Fibroblast of mammary gland (primary cell): ENCODE data around the gene EXT2.

Experiments
- DNase-seq: peaks from one replicate; pipeline ENCODE4 v3.0.0-alpha.2; 2010; ENCODE audit warnings: low read depth
- H3K4me3 ChIP-seq: 2 replicates; pipeline ENCODE4 v1.5.1; 2011; ENCODE audit warnings: low read depth, mild to moderate bottlenecking, low read length, moderate library complexity; ENCODE audit not compliant: control insufficient read depth
- CTCF ChIP-seq: conservative IDR thresholded peaks from 2 replicates; pipeline ENCODE4 v1.5.1; 2011; ENCODE audit warnings: low read depth, low read length, inconsistent platforms; ENCODE audit not compliant: control insufficient read depth, insufficient read depth

The EXT2 gene

DNA sequence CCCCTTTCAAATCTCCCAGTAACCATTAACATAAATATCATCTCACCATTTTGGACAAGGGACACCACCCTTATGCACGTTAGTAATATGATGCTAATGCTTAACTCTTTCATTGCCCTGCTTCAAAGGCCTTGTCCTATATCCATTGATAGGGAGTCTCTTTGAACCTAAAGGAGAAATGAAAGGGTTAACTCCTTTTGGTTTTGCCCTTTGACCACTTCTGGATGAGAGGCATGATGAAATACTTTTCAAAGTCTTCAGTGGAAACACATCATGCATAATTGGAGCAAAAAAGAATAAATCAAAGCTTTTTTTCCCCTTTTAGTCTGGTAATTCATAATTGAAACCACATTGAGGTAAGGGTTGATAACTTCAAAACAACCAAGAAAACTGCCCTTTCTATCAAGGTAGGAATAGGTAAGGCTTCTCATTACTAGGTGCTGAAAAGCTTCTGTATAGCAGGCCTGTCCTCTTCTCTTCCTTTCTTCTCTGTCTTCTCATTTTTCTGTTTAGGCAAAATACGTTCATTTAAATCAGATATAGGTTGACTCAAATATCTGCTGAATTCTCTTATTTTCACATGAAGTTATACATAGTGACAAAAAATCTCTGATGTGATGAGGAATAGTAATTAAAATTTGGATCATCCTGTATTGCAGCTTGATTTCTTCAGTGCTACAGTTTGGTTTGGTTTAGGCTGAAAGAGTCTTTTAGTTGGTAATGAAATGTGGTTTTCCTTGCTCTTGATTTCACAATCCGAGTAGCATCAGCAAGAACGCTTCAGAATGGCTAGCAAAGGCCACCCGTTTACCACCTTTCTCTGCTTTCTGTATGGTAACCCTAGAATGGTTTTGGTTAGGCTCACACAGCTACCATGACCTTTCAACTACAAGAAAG, 94.8 kb downstream of the EXT2 start:
- peak; percentile 33 for DNase-seq
- no peak overlapping the region for H3K4me3 ChIP-seq
- TF ChIP-seq CTCF = no peak

DNA sequence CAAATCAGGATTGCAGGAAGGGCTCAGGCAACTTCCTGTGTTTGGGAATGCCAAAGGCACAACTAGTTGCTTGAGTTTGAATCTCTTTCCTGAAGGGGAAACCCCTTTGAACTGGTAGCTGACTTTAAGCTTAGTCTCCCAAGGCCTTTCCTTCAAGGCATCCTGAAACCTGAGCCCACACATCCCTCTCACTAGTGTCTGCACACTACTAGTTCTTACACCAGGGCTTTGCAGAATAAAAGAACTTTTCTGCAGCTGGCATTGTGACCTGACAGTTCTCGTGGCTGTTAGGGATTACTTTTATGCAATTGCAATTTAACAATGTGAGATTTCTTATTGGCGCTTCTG, 95.4 kb downstream of the EXT2 start:
- H3K4me3 ChIP-seq = no peak overlapping the region
- no peak for DNase-seq
- no peak for TF ChIP-seq CTCF

GRCh38 chr11:44191322-44192016, 96.0 kb downstream of the EXT2 start:
- DNase-seq = no peak
- no peak overlapping the region for H3K4me3 ChIP-seq
- no peak for TF ChIP-seq CTCF

GRCh38 chr11:44192017-44192385, 96.5 kb downstream of the EXT2 start:
- no peak for TF ChIP-seq CTCF
- H3K4me3 ChIP-seq = no peak overlapping the region

DNA sequence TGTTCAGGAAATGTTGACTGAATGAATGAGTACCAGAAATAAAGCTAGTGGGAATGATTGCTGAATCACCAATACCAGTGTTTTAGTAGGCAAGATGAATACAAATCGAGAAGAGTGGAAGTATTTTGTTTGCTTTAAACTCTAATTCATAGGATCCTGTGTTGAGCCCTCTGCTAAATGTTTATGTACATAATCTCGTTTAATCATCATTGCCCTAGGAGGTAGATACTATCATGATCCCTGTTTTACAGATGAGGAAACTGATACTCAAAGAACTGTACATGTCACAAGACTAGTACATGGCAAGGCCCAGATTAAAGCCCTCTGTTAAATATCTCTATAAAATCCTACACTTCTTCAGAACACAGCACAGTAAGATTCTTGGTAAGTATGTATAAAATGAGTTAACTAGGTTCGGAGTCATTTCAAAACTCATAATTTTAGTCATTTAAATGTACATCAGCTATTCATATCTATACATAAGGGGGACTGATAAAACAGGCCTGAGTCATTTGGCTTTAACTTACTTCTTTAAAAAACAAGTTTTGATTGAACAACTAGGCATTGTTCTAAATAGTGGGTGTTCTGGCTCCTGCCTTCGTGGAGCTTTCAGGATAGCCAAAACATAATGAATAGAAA, 97.1 kb downstream of the EXT2 start:
- TF ChIP-seq CTCF = no peak
- H3K4me3 ChIP-seq = no peak overlapping the region
- no peak for DNase-seq

More at GRCh38 chr11:44192017-44192385, 96.5 kb downstream of the EXT2 start:
- no peak for DNase-seq

- TF ChIP-seq CTCF = no peak
- H3K4me3 ChIP-seq = no peak overlapping the region
- DNase-seq = no peak
Observed at GRCh38 chr11:44193856-44194255, 98.4 kb downstream of the EXT2 start.
